DOHH2 (cell line): ENCODE results near the gene WBP11.

Experiments
- EZH2phosphoT487 ChIP-seq: fragments of 200-600 bp; sonication (generic); IDR thresholded peaks from 2 replicates; pipeline ENCODE4 v1.6.1; 2017; ENCODE audit warnings: borderline replicate concordance, mild to moderate bottlenecking, antibody characterized with exemption, low read length, moderate library complexity, mixed read lengths
- TF ChIP-seq, protein P1 (sequence below): fragments of 200-600 bp; sonication (generic); IDR thresholded peaks from one replicate; pipeline ENCODE4 v1.5.1; 2014; ENCODE audit warnings: antibody characterized with exemption, mild to moderate bottlenecking, low read depth, low read length; ENCODE audit not compliant: poor library complexity, severe bottlenecking

DNA sequence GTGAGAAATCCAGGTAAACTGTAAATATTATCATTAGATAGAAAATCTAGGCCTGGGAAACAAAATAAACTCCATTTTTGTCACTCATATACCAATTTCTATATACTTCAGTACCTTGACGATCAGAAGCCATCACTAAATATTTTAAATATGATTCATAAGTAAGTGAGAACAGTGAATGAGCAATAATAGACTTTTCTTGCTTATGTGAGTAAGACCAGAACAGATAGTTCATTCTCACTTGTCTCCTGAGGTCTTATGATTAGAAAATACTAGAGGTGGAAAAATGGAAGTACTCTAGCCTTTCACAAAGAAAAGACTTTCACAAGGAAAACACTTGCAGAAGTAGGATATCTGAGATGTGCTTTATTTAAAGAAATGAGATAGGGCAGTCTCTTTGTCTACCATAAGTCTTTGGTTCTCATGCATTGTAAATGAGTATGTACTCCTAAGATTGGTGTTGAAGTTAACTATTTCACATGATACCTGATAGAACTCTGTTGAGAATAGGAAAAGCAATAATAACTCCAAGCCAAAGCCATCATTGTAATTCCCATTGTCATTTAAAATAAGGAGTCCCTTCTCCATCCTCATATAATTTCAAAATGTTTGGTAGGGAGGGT lies 20.8 kb upstream of the WBP11 start:
- TF ChIP-seq, protein P1, sequence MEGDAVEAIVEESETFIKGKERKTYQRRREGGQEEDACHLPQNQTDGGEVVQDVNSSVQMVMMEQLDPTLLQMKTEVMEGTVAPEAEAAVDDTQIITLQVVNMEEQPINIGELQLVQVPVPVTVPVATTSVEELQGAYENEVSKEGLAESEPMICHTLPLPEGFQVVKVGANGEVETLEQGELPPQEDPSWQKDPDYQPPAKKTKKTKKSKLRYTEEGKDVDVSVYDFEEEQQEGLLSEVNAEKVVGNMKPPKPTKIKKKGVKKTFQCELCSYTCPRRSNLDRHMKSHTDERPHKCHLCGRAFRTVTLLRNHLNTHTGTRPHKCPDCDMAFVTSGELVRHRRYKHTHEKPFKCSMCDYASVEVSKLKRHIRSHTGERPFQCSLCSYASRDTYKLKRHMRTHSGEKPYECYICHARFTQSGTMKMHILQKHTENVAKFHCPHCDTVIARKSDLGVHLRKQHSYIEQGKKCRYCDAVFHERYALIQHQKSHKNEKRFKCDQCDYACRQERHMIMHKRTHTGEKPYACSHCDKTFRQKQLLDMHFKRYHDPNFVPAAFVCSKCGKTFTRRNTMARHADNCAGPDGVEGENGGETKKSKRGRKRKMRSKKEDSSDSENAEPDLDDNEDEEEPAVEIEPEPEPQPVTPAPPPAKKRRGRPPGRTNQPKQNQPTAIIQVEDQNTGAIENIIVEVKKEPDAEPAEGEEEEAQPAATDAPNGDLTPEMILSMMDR: no peak
- no peak for TF ChIP-seq EZH2phosphoT487
